H1 (cell line): ENCODE measurements around the gene JPH3. TPM values are rescaled to one million over a fixed set of nuclear protein-coding genes. Genes with fewer than 3 reads are reported as not detected.

Experiments
- CHD7 ChIP-seq: fragments of 300-600 bp; sonication (generic); IDR thresholded peaks from 2 replicates; pipeline ENCODE4 v1.7.1; 2012; ENCODE audit warnings: low read length, moderate library complexity, mild to moderate bottlenecking, inconsistent platforms; ENCODE audit not compliant: insufficient replicate concordance
- polyA plus RNA-seq, 7 experiments: library from polyadenylated mRNA; depleted of rRNA in 3 of 7; stranded (reverse) in 5 of 7; unstranded in 2 of 7; fragments of >200 nt in 5 of 7; fragments of 200-250 nt in 2 of 7; gene quantifications; 1 replicate in 5 of 7; 2 replicates in 1 of 7; 4 replicates in 1 of 7; pipeline versions ENCODE4 v1.2.1 to v1.2.3, GENCODE V29; 2011 to 2013; ENCODE audit warnings: missing spikeins in 2 of 7, mixed read lengths in 2 of 7
- total RNA-seq: library from RNA; stranded (reverse); fragmentation: NEBNext Ultra II Directional; extraction: Animal tissue kit (Norgen Biotek cat#: 25700); gene quantifications from 2 replicates; pipeline ENCODE4 v1.2.1, GENCODE V29; 2021

JPH3 gene
- total and polyA plus RNA-seq, 2 of the 8 experiments (the other 6 are each of a cell fraction or from before 2014, with no cell fraction given), result 10.3 to 28.3 TPM

- no peak for TF ChIP-seq CHD7
Measured at GRCh38 chr16:87697792-87698191, 95.5 kb downstream of the JPH3 start (continued).
